K562 (cell line): Measurements from ENCODE around the gene C10orf90. TPM values are rescaled to one million over a fixed set of nuclear protein-coding genes. Genes with fewer than 3 reads are reported as not detected.

Experiments
- ATAC-seq: fragments of 200-7000 bp; cut with Tn5 transposase; 3 replicates; pipeline ENCODE4 v1.9.1; 2020; ENCODE audit warnings: moderate library complexity
- BruUV-seq: library from RNA; stranded (reverse); fragments of 400-500 nt; replicated peaks from 2 replicates; lab custom pipeline; 2021; lab: Mats Ljungman, UMichigan
- CTCF ChIA-PET: fragments of 300-600 bp; formaldehyde crosslinking; extraction: SDS; loops from one replicate; lab custom pipeline; 2021; ENCODE audit warnings: low intra/inter-chr PET ratio; lab: Yijun Ruan, JAX
- POLR2A ChIA-PET: fragments of 300-600, 350-650 bp; sonication (Branson Sonifier 250); formaldehyde crosslinking; extraction: SDS; loops from one replicate; lab custom pipeline; 2021; ENCODE audit warnings: antibody characterized with exemption, inconsistent platforms; lab: Yijun Ruan, JAX
- DNase-seq, 4 experiments: peaks; one replicate each; pipeline versions ENCODE4 v3.0.0 to v3.0.0-alpha.2; 2011 to 2018; ENCODE audit warnings: low spot score in 3 of 4, mixed read lengths in 3 of 4; ENCODE audit errors: extremely low read depth in 1 of 4
- FAIRE-seq: peaks from 2 replicates; lab custom pipeline; 2011; peaks lifted over from hg19 to GRCh38; lab: Jason Lieb, UNC
- H2AFZ ChIP-seq: 2 replicates; pipeline ENCODE4 v1.6.0; 2011; ENCODE audit warnings: low read depth, low read length, control low read depth, inconsistent platforms
- H3K27ac ChIP-seq: fragments of 200-600 bp; 3 replicates; pipeline ENCODE4 v1.8.0; 2011; ENCODE audit warnings: low read depth, mild to moderate bottlenecking, control low read depth, inconsistent platforms, low read length, moderate library complexity, mixed read lengths; ENCODE audit errors: extremely low read depth
- H3K27me3 ChIP-seq, 2 experiments: fragments of 300-600 bp in 1 of 2; 2 replicates in 1 of 2; 3 replicates in 1 of 2; pipeline versions ENCODE4 v1.6.0 to v1.8.0; 2011; ENCODE audit warnings: inconsistent platforms in 2 of 2, low read length in 2 of 2, mild to moderate bottlenecking in 1 of 2, mixed read lengths in 1 of 2, moderate library complexity in 1 of 2; ENCODE audit not compliant: control insufficient read depth in 2 of 2, insufficient read depth in 2 of 2
- H3K36me3 ChIP-seq: fragments of 300-600 bp; 3 replicates; pipeline ENCODE4 v1.8.0; 2011; ENCODE audit warnings: mild to moderate bottlenecking, low read length, inconsistent platforms; ENCODE audit not compliant: control insufficient read depth, insufficient read depth
- H3K4me1 ChIP-seq, 2 experiments: fragments of 200-600 bp in 1 of 2; replicated peaks in 1 of 2; 2 replicates in 1 of 2; 3 replicates in 1 of 2; pipeline versions ENCODE4 v1.5.1 to v1.8.0; 2011; ENCODE audit warnings: inconsistent platforms in 2 of 2, low read length in 2 of 2, mild to moderate bottlenecking in 1 of 2, mixed read lengths in 1 of 2, moderate library complexity in 1 of 2; ENCODE audit not compliant: control insufficient read depth in 2 of 2, insufficient read depth in 2 of 2
- H3K4me2 ChIP-seq: 2 replicates; pipeline ENCODE4 v1.6.1; 2011; ENCODE audit warnings: low read length, control low read depth, inconsistent platforms, mixed read lengths; ENCODE audit not compliant: insufficient read depth
- H3K4me3 ChIP-seq: fragments of 200-600 bp; sonication (generic), shearing (Covaris generic); 2 replicates; pipeline ENCODE4 v1.5.1; 2016; ENCODE audit warnings: control low read depth, inconsistent platforms
- H3K79me2 ChIP-seq: fragments of 200-600 bp; 3 replicates; pipeline ENCODE4 v1.8.0; 2011; ENCODE audit warnings: low read length, inconsistent platforms; ENCODE audit not compliant: control insufficient read depth, insufficient read depth
- H3K9ac ChIP-seq, 2 experiments: 2 replicates each; pipeline versions ENCODE4 v1.6.0 to v1.6.1; 2011; ENCODE audit warnings: low read depth in 2 of 2, low read length in 2 of 2, control low read depth in 1 of 2, inconsistent platforms in 1 of 2, mild to moderate bottlenecking in 1 of 2, mixed read lengths in 1 of 2; ENCODE audit not compliant: insufficient read depth in 1 of 2
- H3K9me1 ChIP-seq: one replicate; pipeline ENCODE4 v1.6.0; 2011; ENCODE audit warnings: inconsistent platforms, mild to moderate bottlenecking, low read length, moderate library complexity; ENCODE audit not compliant: control insufficient read depth, insufficient read depth
- H3K9me3 ChIP-seq: replicated peaks from 2 replicates; pipeline ENCODE4 v1.5.1; 2011; ENCODE audit warnings: low read depth, low read length, inconsistent platforms; ENCODE audit not compliant: control insufficient read depth, insufficient read depth
- H4K20me1 ChIP-seq: replicated peaks from 2 replicates; pipeline ENCODE4 v1.6.1; 2011; ENCODE audit warnings: low read length, inconsistent platforms, mixed read lengths; ENCODE audit not compliant: control insufficient read depth, insufficient read depth
- ADNP ChIP-seq: fragments of 200-800 bp; sonication (Bioruptor generic); IDR thresholded peaks from 2 replicates; pipeline ENCODE4 v1.6.1; 2016; ENCODE audit warnings: missing genetic modification characterization, missing compliant biosample characterization
- CXXC5 ChIP-seq: fragments of 250-450 bp; sonication (Bioruptor Pico); IDR thresholded peaks from 2 replicates; pipeline ENCODE4 v1.8.0; 2022; ENCODE audit warnings: inconsistent platforms, mild to moderate bottlenecking, moderate library complexity
- ELF4 ChIP-seq: fragments of 450-650 bp; formaldehyde crosslinking; IDR thresholded peaks from 2 replicates; pipeline ENCODE4 v1.4.0; 2022; ENCODE audit warnings: missing genetic modification characterization
- FOXM1 ChIP-seq, 2 experiments: fragments of 450-650 bp in 1 of 2; sonication (generic) in 1 of 2; formaldehyde crosslinking in 1 of 2; IDR thresholded peaks; 2 replicates each; pipeline versions ENCODE4 v1.6.1 to v1.9.0; 2017 to 2022; ENCODE audit warnings: low read depth in 2 of 2, mild to moderate bottlenecking in 2 of 2, missing genetic modification reagents in 1 of 2, moderate library complexity in 1 of 2
- FOXP1 ChIP-seq: sonication (generic); formaldehyde crosslinking; IDR thresholded peaks from 2 replicates; pipeline ENCODE4 v1.8.0; 2022; ENCODE audit warnings: mild to moderate bottlenecking, missing genetic modification reagents
- HMBOX1 ChIP-seq: sonication (generic); IDR thresholded peaks from 2 replicates; pipeline ENCODE4 v1.6.1; 2016
- ILF3 ChIP-seq: fragments of 450-650 bp; IDR thresholded peaks from 2 replicates; pipeline ENCODE4 v1.6.1; 2018; ENCODE audit warnings: antibody characterized with exemption, mild to moderate bottlenecking, moderate library complexity, borderline replicate concordance
- MCM7 ChIP-seq, 2 experiments: fragments of 450-650 bp; IDR thresholded peaks; 2 replicates each; pipeline ENCODE4 v1.6.1; 2016 to 2018
- MLLT1 ChIP-seq, 2 experiments: fragments of 450-650 bp; IDR thresholded peaks; 2 replicates each; pipeline ENCODE4 v1.6.1; 2016
- MYNN ChIP-seq, 2 experiments: sonication (generic); formaldehyde crosslinking in 1 of 2; IDR thresholded peaks; 2 replicates each; pipeline versions ENCODE4 v1.5.0 to v1.6.1; 2016 to 2020; ENCODE audit warnings: antibody characterized with exemption in 1 of 2, missing genetic modification reagents in 1 of 2
- NFRKB ChIP-seq: fragments of 450-650 bp; IDR thresholded peaks from 2 replicates; pipeline ENCODE4 v1.6.1; 2016; ENCODE audit warnings: low read depth
- PHF20 ChIP-seq: fragments of 450-650 bp; IDR thresholded peaks from 2 replicates; pipeline ENCODE4 v1.6.1; 2018; ENCODE audit not compliant: partially characterized antibody
- RUNX1 ChIP-seq: sonication (generic); IDR thresholded peaks from 2 replicates; pipeline ENCODE4 v1.6.1; 2016; ENCODE audit warnings: antibody characterized with exemption, low read depth
- SLC30A9 ChIP-seq: fragments of 250-450 bp; sonication (Bioruptor Pico); IDR thresholded peaks from 2 replicates; pipeline ENCODE4 v1.8.0; 2022; ENCODE audit warnings: mild to moderate bottlenecking, moderate library complexity
- TAF15 ChIP-seq: fragments of 200-400 bp; formaldehyde crosslinking; IDR thresholded peaks from 2 replicates; pipeline ENCODE4 v1.6.1; 2017; ENCODE audit warnings: mild to moderate bottlenecking, low read depth, low read length, moderate library complexity
- TCF7L2 ChIP-seq: fragments of 150-350 bp; IDR thresholded peaks from 2 replicates; pipeline ENCODE4 v1.6.1; 2016; ENCODE audit warnings: low read depth, mild to moderate bottlenecking, low read length, moderate library complexity
- ZBED1 ChIP-seq: IDR thresholded peaks from 2 replicates; pipeline ENCODE4 v1.6.1; 2014
- ZFPM2 ChIP-seq: fragments of 250-450 bp; sonication (Bioruptor Pico); IDR thresholded peaks from 2 replicates; pipeline ENCODE4 v1.5.1; 2022; ENCODE audit warnings: mild to moderate bottlenecking
- ZNF263 ChIP-seq: sonication (generic); formaldehyde crosslinking; IDR thresholded peaks from 2 replicates; pipeline ENCODE4 v1.8.0; 2022; ENCODE audit warnings: mild to moderate bottlenecking, missing genetic modification reagents, borderline replicate concordance
- ZNF644 ChIP-seq: fragments of 200-800 bp; sonication (Bioruptor generic); IDR thresholded peaks from 2 replicates; pipeline ENCODE4 v1.6.1; 2016; ENCODE audit warnings: low read depth, missing genetic modification characterization, missing compliant biosample characterization
- WGBS: fragments of 100-300 bp; shearing (Covaris generic); methylation state at CpG from one replicate; pipeline ENCODE4 v1.1.6; 2016; ENCODE audit warnings: low coverage, mixed read lengths; ENCODE audit not compliant: insufficient coverage; ENCODE audit errors: missing lambda C conversion rate; 5-methylcytosine and 5-hydroxymethylcytosine counted together
- in situ Hi-C: fragments of 300-500 bp; cut with MboI; formaldehyde crosslinking; loops from 4 replicates; pipeline ENCODE4 v1.15.0; 2018; ENCODE audit warnings: inconsistent platforms, mixed read lengths
- intact Hi-C: fragments of 100-400 bp; cut with micrococcal nuclease; formaldehyde crosslinking; loops from 2 replicates; pipeline ENCODE4 v1.14.2; 2022
- polyA plus RNA-seq, 8 experiments: library from polyadenylated mRNA; depleted of rRNA in 4 of 8; stranded (reverse) in 5 of 8; unstranded in 3 of 8; fragments of >200 nt; fragmentation: Nextera tagmentation in 2 of 8; fragmentation: Illumina TruSeq in 1 of 8; extraction: Ambion mirVana in 2 of 8; extraction: Trizol in 1 of 8; gene quantifications; 2 replicates each; pipeline versions ENCODE4 v1.2.1 to v1.2.3, GENCODE V29; 2011 to 2014; ENCODE audit warnings: inconsistent platforms in 1 of 8, missing spikeins in 1 of 8
- total RNA-seq, 7 experiments: library from RNA; depleted of rRNA in 6 of 7; stranded (reverse); fragments of >200 nt in 6 of 7; fragmentation: Illumina TruSeq in 2 of 7; extraction: Trizol in 2 of 7; gene quantifications; 2 replicates each; pipeline versions ENCODE4 v1.2.1 to v1.2.3, GENCODE V29; 2011 to 2021; ENCODE audit warnings: low replicate concordance in 1 of 7

The C10orf90 gene
- total and polyA plus RNA-seq, 9 of the 15 experiments (the other 6 are each of a cell fraction or from before 2014, with no cell fraction given): not detected

- TF ChIP-seq MYNN (IDR thresholded peaks at IDR 0.05): no peak
- no peak for TF ChIP-seq MYNN (CRISPR knock-in tag; IDR thresholded peaks at IDR 0.05)
- no peak for TF ChIP-seq HMBOX1
- TF ChIP-seq ZNF644 (tag): no peak
- TF ChIP-seq RUNX1: no peak
- no peak for TF ChIP-seq TCF7L2
- TF ChIP-seq FOXM1 (IDR thresholded peaks at IDR 0.05; ENCODE audit: low read depth): no peak
- TF ChIP-seq FOXM1 (CRISPR knock-in tag; IDR thresholded peaks at IDR 0.05; ENCODE audit: low read depth): no peak
- no peak for TF ChIP-seq ZBED1
Measured at GRCh38 chr10:126519185-126519584, 151.3 kb downstream of the C10orf90 start (continued).

- POLR2A ChIA-PET: interaction anchor here (1.1 kb wide), 1 partner anchor 117 kb away, joined by 6 read pairs; no protein-coding TSS in a partner anchor
- no TSS peak for BruUV-seq
- WGBS: 0% methylated on average over 8 of the region's 10 CpGs
- H3K9me3 ChIP-seq: no peaks in the 10 kb centered on the region
- CTCF ChIA-PET: no interaction called here
- H3K9me1 ChIP-seq: no peaks in the 10 kb centered on the region
- H3K4me1 ChIP-seq: no peaks in the 10 kb centered on the region
- no peaks in the 10 kb centered on the region for H3K79me2 ChIP-seq
- H3K9ac ChIP-seq: no peak overlapping the region
- no peaks in the 10 kb centered on the region for H3K36me3 ChIP-seq
- no peak for ATAC-seq
- in situ Hi-C loops (no loop called here), intact Hi-C loops (no loop called here)
- no peak overlapping the region for H3K4me3 ChIP-seq
- no peak overlapping the region for H3K27ac ChIP-seq
- no peak overlapping the region for H3K4me2 ChIP-seq
- H4K20me1 ChIP-seq: no peaks in the 10 kb centered on the region
- no peak for DNase-seq
- no peak overlapping the region for H2AFZ ChIP-seq
- H3K27me3 ChIP-seq: no peaks in the 10 kb centered on the region; a peak in 1 of 5 replicates
- FAIRE-seq: no peak
- TF ChIP-seq ILF3 (no peak), MCM7 (IDR thresholded peaks at IDR 0.05) (no peak), MLLT1 (IDR thresholded peaks at IDR 0.05) (no peak), NFRKB (no peak), TAF15 (no peak), ZNF263 (CRISPR knock-in tag) (no peak), ELF4 (CRISPR knock-in tag) (no peak), PHF20 (no peak), CXXC5 (CRISPR knock-in tag) (no peak), ZFPM2 (CRISPR knock-in tag) (no peak), SLC30A9 (CRISPR knock-in tag) (no peak), ADNP (tag) (no peak), FOXP1 (CRISPR knock-in tag) (no peak)
Measured at GRCh38 chr10:126518218-126519080, 152.0 kb downstream of the C10orf90 start.
